Adrenal gland (tissue), 12 donors: ENCODE results near the gene CRYBG2. TPM values are rescaled to one million over a fixed set of nuclear protein-coding genes. Genes with fewer than 3 reads are reported as not detected.

Source experiments
- DNase-seq, 7 donors: peaks; one replicate each; pipeline ENCODE4 v3.0.0-alpha.2; 2019 to 2020
- H3K27ac ChIP-seq, 5 donors: fragments of 200-600 bp; sonication (generic) in 4 of 5; 1 replicate in 3 of 5; 2 replicates in 2 of 5; pipeline versions ENCODE4 v1.5.1 to v1.8.0; 2016 to 2020; ENCODE audit warnings: mild to moderate bottlenecking in 1 of 5
- H3K27me3 ChIP-seq: fragments of 200-600 bp; 2 replicates; pipeline ENCODE4 v1.8.0; 2021
- H3K36me3 ChIP-seq, 2 donors: fragments of 200-600 bp; replicated peaks in 1 of 2; 1 replicate in 1 of 2; 2 replicates in 1 of 2; pipeline versions ENCODE4 v1.5.1 to v1.8.0; 2018 to 2022
- H3K4me1 ChIP-seq, 2 donors: fragments of 200-600 bp; replicated peaks in 1 of 2; 1 replicate in 1 of 2; 2 replicates in 1 of 2; pipeline versions ENCODE4 v1.5.1 to v1.8.0; 2018 to 2021
- H3K4me3 ChIP-seq, 4 donors: fragments of 200-600 bp; sonication (generic) in 3 of 4; one replicate each; pipeline ENCODE4 v1.5.1; 2016 to 2018
- H3K9me3 ChIP-seq, 3 donors: fragments of 200-600 bp; sonication (generic) in 1 of 3; replicated peaks in 1 of 3; 1 replicate in 2 of 3; 2 replicates in 1 of 3; pipeline versions ENCODE4 v1.5.1 to v1.8.0; 2016 to 2021
- POLR2A ChIP-seq, 2 donors: fragments of 450-650 bp; IDR thresholded peaks; one replicate each; pipeline ENCODE4 v1.6.1; 2017; ENCODE audit warnings: antibody characterized with exemption in 2 of 2, mild to moderate bottlenecking in 2 of 2, moderate library complexity in 1 of 2
- WGBS, 4 donors: extraction: QIAGEN DNeasy Blood & Tissue Kit in 2 of 4; methylation state at CpG; one replicate each; pipeline versions ENCODE4 v1.1.5 to v1.1.7; 2013 to 2017; 5-methylcytosine and 5-hydroxymethylcytosine counted together
- intact Hi-C, 2 donors: fragments of 100-400 bp; cut with DNase I; formaldehyde crosslinking; loops; one replicate each; pipeline versions ENCODE4 v1.14.1 to v1.15.0; 2022 to 2023
- polyA plus RNA-seq, 3 donors: library from polyadenylated mRNA; stranded (reverse); fragments of 200-250 nt in 2 of 3; fragments of 350-450 nt in 1 of 3; fragmentation: Illumina TruSeq in 1 of 3; extraction: RNeasy Lipid Tissue Mini Kit (QIAGEN cat#74804) in 1 of 3; gene quantifications; one replicate each; pipeline ENCODE4 v1.2.3, GENCODE V29; 2013 to 2014
- total RNA-seq, 9 donors: library from RNA; depleted of rRNA in 4 of 9; stranded (reverse); fragments of >200 nt in 4 of 9; fragments of 120-200 nt in 1 of 9; fragmentation: NEBNext Ultra II Directional in 1 of 9; extraction: Animal tissue kit (Norgen Biotek cat#: 25700) in 1 of 9; gene quantifications; one replicate each; pipeline versions ENCODE4 v1.1.0 to v1.2.4, GENCODE V29; 2013 to 2023
- TF ChIP-seq, protein P1 (sequence below), 6 experiments: fragments of 450-650 bp in 4 of 6; fragments of 200-600 bp in 2 of 6; sonication (generic) in 1 of 6; IDR thresholded peaks; 1 replicate in 5 of 6; 2 replicates in 1 of 6; pipeline versions ENCODE4 v1.5.1 to v1.8.0; 2016 to 2021; ENCODE audit warnings: antibody characterized with exemption in 6 of 6, mild to moderate bottlenecking in 2 of 6, moderate library complexity in 1 of 6
- donor health status: healthy with polysubstance abuse.
- donor health status: Bipolar disorder and iron deficiency.
- donor health status: DM: yes; HTN: yes; CAD: no.
- donor health status: DM: no; HTN: no; CAD: no.
- donor health status: DM: no; HTN: no; CAD: no.
- donor health status: DM: yes; HTN: yes; CAD: no.

The CRYBG2 gene
- total and polyA plus RNA-seq, 12 donors = 0.17 to 0.48 (median 0.20) TPM; not detected in 9

GRCh38 chr1:26354972-26355371, 1.0 kb upstream of the CRYBG2 start:
- TF ChIP-seq POLR2A (IDR thresholded peaks at IDR 0.05) = no peak
- TF ChIP-seq, protein P1, sequence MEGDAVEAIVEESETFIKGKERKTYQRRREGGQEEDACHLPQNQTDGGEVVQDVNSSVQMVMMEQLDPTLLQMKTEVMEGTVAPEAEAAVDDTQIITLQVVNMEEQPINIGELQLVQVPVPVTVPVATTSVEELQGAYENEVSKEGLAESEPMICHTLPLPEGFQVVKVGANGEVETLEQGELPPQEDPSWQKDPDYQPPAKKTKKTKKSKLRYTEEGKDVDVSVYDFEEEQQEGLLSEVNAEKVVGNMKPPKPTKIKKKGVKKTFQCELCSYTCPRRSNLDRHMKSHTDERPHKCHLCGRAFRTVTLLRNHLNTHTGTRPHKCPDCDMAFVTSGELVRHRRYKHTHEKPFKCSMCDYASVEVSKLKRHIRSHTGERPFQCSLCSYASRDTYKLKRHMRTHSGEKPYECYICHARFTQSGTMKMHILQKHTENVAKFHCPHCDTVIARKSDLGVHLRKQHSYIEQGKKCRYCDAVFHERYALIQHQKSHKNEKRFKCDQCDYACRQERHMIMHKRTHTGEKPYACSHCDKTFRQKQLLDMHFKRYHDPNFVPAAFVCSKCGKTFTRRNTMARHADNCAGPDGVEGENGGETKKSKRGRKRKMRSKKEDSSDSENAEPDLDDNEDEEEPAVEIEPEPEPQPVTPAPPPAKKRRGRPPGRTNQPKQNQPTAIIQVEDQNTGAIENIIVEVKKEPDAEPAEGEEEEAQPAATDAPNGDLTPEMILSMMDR (IDR thresholded peaks at IDR 0.05) = no peak
- 82 to 96% (median 88%) methylated on average over 4 to 9 of the region's 9 CpGs for WGBS, 4 donors
- intact Hi-C loops = no loop called here

DNA sequence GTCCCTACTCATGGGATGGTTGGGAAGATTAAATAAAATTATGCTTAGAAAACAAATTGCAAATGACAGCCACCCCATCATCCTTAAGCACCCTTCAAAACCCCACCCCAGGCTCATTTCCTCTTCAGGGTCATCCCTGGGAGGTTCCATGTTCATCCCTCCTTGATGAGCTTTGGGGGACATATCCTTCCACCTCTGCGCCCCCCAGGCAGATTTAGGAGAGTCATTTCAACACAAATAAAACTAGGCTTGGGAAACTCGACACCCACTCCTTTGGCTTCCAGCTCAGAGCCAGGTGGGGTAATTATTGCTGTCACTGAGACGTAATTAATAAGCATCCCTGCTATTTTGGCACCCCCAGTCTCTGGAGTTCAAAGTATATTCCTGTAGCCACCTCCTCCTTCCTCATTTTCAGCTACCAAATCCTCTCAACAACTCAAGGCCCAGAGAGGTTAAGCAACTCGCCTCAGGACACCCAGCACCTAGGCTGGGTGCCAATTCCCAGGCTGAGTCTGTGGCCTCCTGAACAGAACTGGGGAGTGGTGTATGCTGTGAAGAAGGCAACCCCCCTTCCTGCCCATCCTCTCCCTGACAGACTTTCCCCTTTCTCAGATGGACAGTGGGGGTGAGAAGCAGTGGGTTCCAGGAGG, 595 bp downstream of the CRYBG2 start:
- TF ChIP-seq, protein P1 (IDR thresholded peaks at IDR 0.05) = no peak
- DNase-seq = no peak
- Histone ChIP-seq H3K36me3 (no peaks in the 10 kb centered on the region), H3K27ac (no peak overlapping the region), H3K4me3 (no peak overlapping the region), H3K4me1 (no peaks in the 10 kb centered on the region), H3K9me3 (no peaks in the 10 kb centered on the region), H3K27me3 (peaks cover 6% of the 10 kb centered on the region)
- 69 to 86% (median 78%) methylated on average over 4 of the region's 4 CpGs for WGBS, 4 donors
- intact Hi-C loops = no loop called here

More at GRCh38 chr1:26354972-26355371, 1.0 kb upstream of the CRYBG2 start:
- H3K9me3 ChIP-seq = no peaks in the 10 kb centered on the region
- peaks cover 18% of the 10 kb centered on the region for H3K27me3 ChIP-seq
- H3K36me3 ChIP-seq = no peaks in the 10 kb centered on the region
- H3K4me1 ChIP-seq = no peaks in the 10 kb centered on the region
- no peak overlapping the region for H3K4me3 ChIP-seq
- H3K27ac ChIP-seq = no peak overlapping the region
- no peak for DNase-seq

GRCh38 chr1:26352338-26352679, 1.6 kb downstream of the CRYBG2 start:
- Histone ChIP-seq H3K36me3 (no peaks in the 10 kb centered on the region), H3K9me3 (no peaks in the 10 kb centered on the region), H3K4me1 (no peaks in the 10 kb centered on the region), H3K4me3 (no peak overlapping the region), H3K27me3 (peaks cover 6% of the 10 kb centered on the region), H3K27ac (no peak overlapping the region)
- no peak for TF ChIP-seq POLR2A (IDR thresholded peaks at IDR 0.05)
- TF ChIP-seq, protein P1 (IDR thresholded peaks at IDR 0.05) = no peak
- intact Hi-C loops = no loop called here
- WGBS, 4 donors = 83 to 90% (median 86%) methylated on average over 5 of the region's 5 CpGs
- DNase-seq = no peak

DNA sequence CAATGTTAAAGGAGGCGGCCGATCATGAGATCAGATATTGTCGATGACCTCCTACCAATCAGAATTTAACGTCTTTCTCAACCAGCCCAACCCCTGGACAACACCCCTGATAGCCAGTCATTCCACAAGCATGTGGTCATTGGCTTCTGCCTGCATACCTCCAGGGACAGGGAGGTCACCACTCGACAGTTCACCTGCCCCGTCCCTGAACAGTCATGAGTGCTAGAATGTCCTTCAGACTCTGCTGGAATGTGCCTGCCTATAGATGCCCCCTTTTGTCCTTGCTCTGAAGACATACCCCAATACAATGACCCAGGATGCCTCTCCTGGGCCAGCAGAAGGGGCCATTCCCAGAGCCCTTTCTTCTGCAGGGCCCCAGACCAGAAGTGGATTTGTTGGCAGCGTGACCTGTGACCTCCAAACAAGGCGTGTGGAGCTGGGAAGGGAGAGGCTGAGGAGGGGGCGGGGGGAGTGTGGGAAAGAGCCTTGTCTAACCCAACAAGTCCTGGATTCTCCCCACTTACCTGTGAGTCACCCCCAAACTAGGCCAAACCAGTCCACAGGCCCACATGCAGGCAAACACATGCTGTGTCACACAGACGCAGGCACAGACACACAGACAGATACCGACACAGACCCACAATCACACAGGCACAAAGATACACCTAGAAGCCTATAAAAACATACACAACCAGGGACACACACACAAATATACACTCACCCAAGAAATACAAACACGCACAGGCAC, 2.2 kb downstream of the CRYBG2 start:
- Histone ChIP-seq H3K27me3 (peaks cover 6% of the 10 kb centered on the region), H3K4me1 (no peaks in the 10 kb centered on the region), H3K36me3 (no peaks in the 10 kb centered on the region), H3K4me3 (no peak overlapping the region), H3K27ac (no peak overlapping the region), H3K9me3 (no peaks in the 10 kb centered on the region)
- DNase-seq = no peak
- 84 to 89% (median 86%) methylated on average over 12 of the region's 12 CpGs for WGBS, 4 donors
- no peak for TF ChIP-seq POLR2A (IDR thresholded peaks at IDR 0.05)
- TF ChIP-seq, protein P1 (IDR thresholded peaks at IDR 0.05) = no peak
- intact Hi-C loops = no loop called here
